Measurements from ENCODE around the gene C2CD2L.
"Not testable (repeated sequence)": the region's sequence is repeated elsewhere in the genome, so short reads cannot be mapped to it uniquely, and the experiment has no call there.

The C2CD2L gene

GRCh38 chr11:119106564-119107537, at the start of gene C2CD2L:
C2CD2L (plus strand) TSS chr11:119107344; CDS start chr11:119107742, 398 bp downstream.
- TF ChIP-seq CTCF (IDR thresholded peaks at IDR 0.05), result no peak
- H3K4me3 Mint-ChIP-seq, result peak within 1 kb of the TSS; percentile 83
- no peaks in the 10 kb centered on the region for H3K9me3 Mint-ChIP-seq
- peaks cover 19% of the 10 kb centered on the region for H3K27me3 Mint-ChIP-seq (ENCODE audit: low read depth, poor library complexity)
- peak; percentile 88 for DNase-seq
- peaks cover 7% of the 10 kb centered on the region for H3K36me3 Mint-ChIP-seq (ENCODE audit: low read depth)
- peaks cover 71% of the 10 kb centered on the region for H3K4me1 Mint-ChIP-seq
- peak within 1 kb of the TSS; percentile 79 for H3K27ac Mint-ChIP-seq

- not testable (repeated sequence) for H3K9me3 Mint-ChIP-seq; DNase-seq; H3K27me3 Mint-ChIP-seq (ENCODE audit: low read depth, poor library complexity); H3K27ac Mint-ChIP-seq
- peaks cover 30% of the 10 kb centered on the region for H3K4me1 Mint-ChIP-seq
- H3K4me3 Mint-ChIP-seq, result peak overlapping the region; percentile 65
- H3K36me3 Mint-ChIP-seq (ENCODE audit: low read depth), result peaks cover 35% of the 10 kb centered on the region
These were observed 48.0 kb upstream of the C2CD2L start for GRCh38 chr11:119059128-119059527.

- Mint-ChIP-seq H3K27ac (no peak overlapping the region), H3K27me3 (ENCODE audit: low read depth, poor library complexity) (peaks cover 4% of the 10 kb centered on the region), H3K4me1 (peaks cover 14% of the 10 kb centered on the region), H3K36me3 (ENCODE audit: low read depth) (peaks cover 16% of the 10 kb centered on the region), H3K4me3 (no peak overlapping the region), H3K9me3 (peaks cover 4% of the 10 kb centered on the region)
- DNase-seq, result no peak
- TF ChIP-seq CTCF (IDR thresholded peaks at IDR 0.05), result no peak
These were observed 45.9 kb upstream of the C2CD2L start for GRCh38 chr11:119061256-119061655.

GRCh38 chr11:119062779-119063178, 44.4 kb upstream of the C2CD2L start:
- peaks cover 20% of the 10 kb centered on the region for H3K4me1 Mint-ChIP-seq
- H3K27ac Mint-ChIP-seq, result no peak overlapping the region
- H3K36me3 Mint-ChIP-seq (ENCODE audit: low read depth), result peaks cover 16% of the 10 kb centered on the region
- H3K9me3 Mint-ChIP-seq, result peaks cover 4% of the 10 kb centered on the region
- H3K27me3 Mint-ChIP-seq (ENCODE audit: low read depth, poor library complexity), result peaks cover 4% of the 10 kb centered on the region
- no peak for DNase-seq
- no peak for TF ChIP-seq CTCF (IDR thresholded peaks at IDR 0.05)
- H3K4me3 Mint-ChIP-seq, result no peak overlapping the region

GRCh38 chr11:119065369-119065768, 41.8 kb upstream of the C2CD2L start:
- DNase-seq, result no peak
- Mint-ChIP-seq H3K36me3 (ENCODE audit: low read depth) (peaks cover 16% of the 10 kb centered on the region), H3K27me3 (ENCODE audit: low read depth, poor library complexity) (peaks cover 2% of the 10 kb centered on the region), H3K9me3 (peaks cover 4% of the 10 kb centered on the region), H3K4me3 (no peak overlapping the region), H3K27ac (no peak overlapping the region), H3K4me1 (peaks cover 24% of the 10 kb centered on the region)
- TF ChIP-seq CTCF (IDR thresholded peaks at IDR 0.05), result peak; percentile 31

GRCh38 chr11:119067371-119068222, 39.5 kb upstream of the C2CD2L start, which contains the start of gene VPS11:
VPS11 (plus strand) TSS chr11:119067818; CDS start chr11:119067824, 6 bp downstream.
- no peak for TF ChIP-seq CTCF (IDR thresholded peaks at IDR 0.05)
- H3K9me3 Mint-ChIP-seq, result no peaks in the 10 kb centered on the region
- no peaks in the 10 kb centered on the region for H3K27me3 Mint-ChIP-seq (ENCODE audit: low read depth, poor library complexity)
- peaks cover 24% of the 10 kb centered on the region for H3K4me1 Mint-ChIP-seq
- H3K36me3 Mint-ChIP-seq (ENCODE audit: low read depth), result peaks cover 26% of the 10 kb centered on the region
- peak within 1 kb of the TSS; percentile 95 for H3K27ac Mint-ChIP-seq
- H3K4me3 Mint-ChIP-seq, result peak within 1 kb of the TSS; percentile 97
- DNase-seq, result peak; percentile 98
